ENCODE results near the gene ZC3H13. TPM values are rescaled to one million over a fixed set of nuclear protein-coding genes. Genes with fewer than 3 reads are reported as not detected.

ZC3H13 gene
- total and polyA plus RNA-seq, 2 of the 8 experiments (the other 6 are each of a cell fraction or from before 2014, with no cell fraction given): 5.1 to 57.8 TPM

DNA sequence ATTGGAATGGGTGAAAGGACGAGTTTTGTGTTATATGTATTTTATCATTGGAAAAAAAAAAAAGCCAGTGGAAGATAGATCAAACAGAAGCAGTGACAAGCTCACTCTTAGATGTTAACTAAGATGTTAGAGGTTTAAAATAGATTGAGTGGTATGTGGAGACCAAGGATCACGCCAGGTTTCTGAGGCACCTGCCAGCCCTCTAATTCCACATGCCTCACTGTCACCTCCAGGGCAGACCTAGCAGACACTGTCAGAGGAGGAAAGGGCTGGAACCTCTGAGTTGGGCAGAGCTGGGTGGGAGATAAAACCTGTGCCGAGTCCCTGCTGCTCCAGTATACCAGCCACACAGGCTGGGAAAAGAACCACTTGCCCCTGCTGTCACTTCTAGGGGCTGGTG is 143.5 kb downstream of the ZC3H13 start:
- H3K18ac ChIP-seq (ENCODE audit: extremely low read depth, low read length): no peak overlapping the region
- H2BK120ac ChIP-seq (replicated peaks; ENCODE audit: low read depth, low read length): no peak overlapping the region
- no peak overlapping the region for H2BK5ac ChIP-seq (ENCODE audit: low read depth, low read length)
- H3K9me3 ChIP-seq (ENCODE audit: insufficient read depth in 2 of 2, low read depth in 1 of 2, low read length in 1 of 2): no peaks in the 10 kb centered on the region
- no peaks in the 10 kb centered on the region for H3K79me2 ChIP-seq (ENCODE audit: control insufficient read depth in 1 of 2, insufficient read depth in 2 of 2, low read length in 2 of 2)
- H2BK20ac ChIP-seq (ENCODE audit: low read length): no peak overlapping the region
- H3K4ac ChIP-seq (replicated peaks; ENCODE audit: insufficient read length, low read depth, low read length): no peak overlapping the region
- DNase-seq (ENCODE audit: low read depth in 1 of 2, low spot score in 2 of 2): no peak
- H4K8ac ChIP-seq (ENCODE audit: extremely low read depth, insufficient read depth, low read length): no peak overlapping the region
- ChIA-PET POLR2A (ENCODE audit: partially characterized antibody) (no interaction called here), CTCF (ENCODE audit: partially characterized antibody) (interaction anchor here (1.4 kb wide), 1 partner anchor 22 kb away, joined by 3 read pairs; no protein-coding TSS in a partner anchor)
- H4K20me1 ChIP-seq (replicated peaks in 1 of 2; ENCODE audit: control insufficient read depth in 1 of 2, insufficient read depth in 2 of 2, low read length in 2 of 2): no peaks in the 10 kb centered on the region
- H2AK5ac ChIP-seq (ENCODE audit: low read depth, low read length): no peak overlapping the region
- no peak overlapping the region for H3K27ac ChIP-seq (ENCODE audit: low read depth, low read length)
- H3K4me3 ChIP-seq (ENCODE audit: extremely low read depth in 1 of 4, insufficient read depth in 2 of 4, low read depth in 3 of 4, low read length in 4 of 4): no peak overlapping the region
- H3K79me1 ChIP-seq (ENCODE audit: low read depth, low read length): no peaks in the 10 kb centered on the region
- H3K14ac ChIP-seq (ENCODE audit: insufficient read length): no peak overlapping the region
- H4K5ac ChIP-seq (ENCODE audit: insufficient read length, low read depth, low read length): no peak overlapping the region
- H3K56ac ChIP-seq (replicated peaks; ENCODE audit: insufficient read length, low read depth, low read length): no peak overlapping the region
- WGBS, 2 experiments (ENCODE audit: extremely low coverage in 1 of 2, insufficient coverage in 1 of 2, insufficient read length in 1 of 2, insufficient replicate concordance in 2 of 2, low coverage in 1 of 2, low lambda C conversion rate in 2 of 2, missing lambda C conversion rate in 1 of 2): 87% methylated on average over 3 of the region's 3 CpGs; no CpG with 5 or more reads in 1 of the 2 experiments
- no peaks in the 10 kb centered on the region for H3K23me2 ChIP-seq (ENCODE audit: low read depth, low read length)
- TF ChIP-seq TBP (IDR thresholded peaks at IDR 0.05; ENCODE audit: low read depth, low read length): no peak
- TF ChIP-seq FOSL1 (IDR thresholded peaks at IDR 0.05; ENCODE audit: insufficient read depth, low read depth, low read length): no peak
- TF ChIP-seq BCL11A (IDR thresholded peaks at IDR 0.05; ENCODE audit: low read depth in 2 of 2, low read length in 2 of 2): no peak
- TF ChIP-seq EZH2 (IDR thresholded peaks at IDR 0.05; ENCODE audit: low read depth, low read length, severe bottlenecking): no peak
- TF ChIP-seq MAFK (IDR thresholded peaks at IDR 0.05; ENCODE audit: low read depth, low read length): no peak
- TF ChIP-seq CHD2 (IDR thresholded peaks at IDR 0.05; ENCODE audit: low read length): no peak
- TF ChIP-seq KDM4A (IDR thresholded peaks at IDR 0.05; ENCODE audit: low read depth, low read length, severe bottlenecking): no peak
- no peak for TF ChIP-seq TCF12 (IDR thresholded peaks at IDR 0.05; ENCODE audit: low read depth, low read length)
- no peak for TF ChIP-seq SP1 (IDR thresholded peaks at IDR 0.05; ENCODE audit: low read depth, low read length)
- no peak for TF ChIP-seq JUN (IDR thresholded peaks at IDR 0.05; ENCODE audit: low read depth, low read length)
- no peak for TF ChIP-seq SIX5 (IDR thresholded peaks at IDR 0.05; ENCODE audit: low read depth, low read length)
- TF ChIP-seq RXRA (IDR thresholded peaks at IDR 0.05; ENCODE audit: insufficient read depth, low read depth, low read length): no peak
- TF ChIP-seq PHF8 (conservative IDR thresholded peaks at IDR 0.05; ENCODE audit: low read depth, low read length): no peak
- TF ChIP-seq NANOG (IDR thresholded peaks at IDR 0.05; ENCODE audit: insufficient read depth, low read depth, low read length, poor library complexity, severe bottlenecking): no peak
- no peaks in the 10 kb centered on the region for H3K27me3 ChIP-seq (replicated peaks in 1 of 4; ENCODE audit: control insufficient read depth in 3 of 4, extremely low read depth in 1 of 4, insufficient read depth in 3 of 4, low read length in 3 of 4)
- H2BK15ac ChIP-seq (ENCODE audit: low read length): no peak overlapping the region
- no peak overlapping the region for H4K91ac ChIP-seq (replicated peaks; ENCODE audit: insufficient read length, low read length)
- FAIRE-seq: no peak
- no peaks in the 10 kb centered on the region for H3K36me3 ChIP-seq (ENCODE audit: control insufficient read depth in 2 of 4, insufficient read depth in 4 of 4, low read length in 3 of 4)
- H2AFZ ChIP-seq (ENCODE audit: low read length): no peak overlapping the region
- no peak overlapping the region for H3K9ac ChIP-seq (replicated peaks in 1 of 4; ENCODE audit: extremely low read depth in 1 of 4, low read depth in 3 of 4, low read length in 3 of 4)
- no peak overlapping the region for H2BK12ac ChIP-seq (ENCODE audit: low read depth, low read length)
- H3K4me1 ChIP-seq (replicated peaks in 1 of 4; ENCODE audit: control insufficient read depth in 3 of 4, insufficient read depth in 4 of 4, low read length in 3 of 4): no peaks in the 10 kb centered on the region; a peak in 2 of 7 replicates
- H3K23ac ChIP-seq (ENCODE audit: insufficient read length): no peak overlapping the region
- no peak overlapping the region for H3K4me2 ChIP-seq (ENCODE audit: insufficient read depth in 1 of 2, low read depth in 2 of 2, low read length in 2 of 2)

All from H1 (cell line).